SIG-M5 treated with dmso at 0.1 percent for 504 hours (cell line): ENCODE results near the gene ZIC5.
A peak's percentile ranks its signal among the peaks of the same experiment; 100 is the strongest.

Experiments used
- DNase-seq: peaks from one replicate; lab custom pipeline; 2025; ENCODE audit not compliant: unreplicated experiment; lab: John Stamatoyannopoulos, UW

ZIC5 gene

GRCh38 chr13:99987154-99988019, 15.8 kb upstream of the ZIC5 start:
- DNase-seq: no peak

GRCh38 chr13:99986741-99987140, 15.2 kb upstream of the ZIC5 start:
- no peak for DNase-seq

GRCh38 chr13:99985886-99986527, 14.4 kb upstream of the ZIC5 start:
- DNase-seq: no peak

GRCh38 chr13:99985241-99985874, 13.8 kb upstream of the ZIC5 start:
- DNase-seq: no peak

GRCh38 chr13:99984461-99985240, 13.1 kb upstream of the ZIC5 start:
- no peak for DNase-seq

GRCh38 chr13:99983499-99984401, 12.2 kb upstream of the ZIC5 start:
- DNase-seq: no peak

GRCh38 chr13:99982731-99983498, 11.3 kb upstream of the ZIC5 start:
- no peak for DNase-seq

- DNase-seq: peak; percentile 46
These were observed 10.6 kb upstream of the ZIC5 start for GRCh38 chr13:99982036-99982730.

- no peak for DNase-seq
These were observed 10.1 kb upstream of the ZIC5 start, which contains the start of gene ZIC2 for GRCh38 chr13:99981735-99982035. Gene ZIC2, plus strand, starts transcription at chr13:99981784. Its CDS starts 281 bp downstream, at chr13:99982065.

- DNase-seq: peak; percentile 78
These were observed 9.5 kb upstream of the ZIC5 start for GRCh38 chr13:99980824-99981734.

GRCh38 chr13:99980201-99980823, 8.7 kb upstream of the ZIC5 start:
- DNase-seq: peak; percentile 88

GRCh38 chr13:99979453-99980200, 8.1 kb upstream of the ZIC5 start:
- no peak for DNase-seq

- DNase-seq: peak; percentile 26
These were observed 7.4 kb upstream of the ZIC5 start for GRCh38 chr13:99978799-99979452.

- no peak for DNase-seq
These were observed 6.6 kb upstream of the ZIC5 start for GRCh38 chr13:99977912-99978798.

- peak; percentile 43 for DNase-seq
These were observed 5.9 kb upstream of the ZIC5 start for GRCh38 chr13:99977334-99977911.
